GM21825 (cell line): Measurements from ENCODE around the gene ARHGAP30.

Experiments used
- ATAC-seq: cut with Tn5 transposase; IDR thresholded peaks from one replicate; pipeline ENCODE4 v1.9.1; 2021; ENCODE audit warnings: mild to moderate bottlenecking, moderate library complexity; ENCODE audit not compliant: unreplicated experiment

Gene ARHGAP30

DNA sequence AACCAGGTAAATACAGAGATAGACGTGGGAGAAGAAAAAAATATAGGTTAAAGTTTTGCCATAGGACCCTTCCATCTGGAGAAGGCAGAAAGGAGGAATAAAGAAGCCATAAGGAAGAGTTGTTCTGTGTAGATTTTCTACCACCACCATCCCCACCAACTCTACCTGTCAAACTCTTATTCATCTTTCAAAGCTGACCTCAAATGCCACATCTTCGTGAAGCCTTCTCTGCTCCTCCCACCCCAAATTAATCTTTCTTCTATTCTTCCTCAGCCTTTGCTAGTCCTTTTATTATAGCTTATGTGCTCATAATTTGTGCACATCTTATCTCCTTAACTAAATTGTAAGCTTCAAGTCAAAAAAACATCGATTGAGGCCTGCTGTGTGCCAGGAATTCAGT is 20.9 kb upstream of the ARHGAP30 start:
- no peak for ATAC-seq

DNA sequence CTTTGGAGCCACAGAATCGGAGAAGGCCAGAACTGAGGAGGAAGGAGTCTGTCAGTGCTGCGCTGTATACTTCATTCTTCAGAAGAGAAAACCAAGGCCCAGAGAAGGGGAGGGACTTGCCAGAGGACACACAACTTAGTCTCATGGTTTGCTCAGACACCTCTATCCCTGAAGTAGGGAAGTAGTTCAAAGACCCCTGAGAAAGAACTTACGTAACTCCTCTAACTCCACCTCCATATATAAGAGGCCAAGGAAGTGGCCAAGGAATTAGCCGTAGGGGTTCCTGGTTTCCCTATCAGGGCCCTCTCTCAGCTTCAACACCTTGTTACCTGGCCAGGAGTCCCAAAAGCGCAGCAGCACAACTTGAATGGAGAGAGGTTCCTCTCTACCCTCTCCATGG is 20.2 kb upstream of the ARHGAP30 start:
- ATAC-seq: no peak

DNA sequence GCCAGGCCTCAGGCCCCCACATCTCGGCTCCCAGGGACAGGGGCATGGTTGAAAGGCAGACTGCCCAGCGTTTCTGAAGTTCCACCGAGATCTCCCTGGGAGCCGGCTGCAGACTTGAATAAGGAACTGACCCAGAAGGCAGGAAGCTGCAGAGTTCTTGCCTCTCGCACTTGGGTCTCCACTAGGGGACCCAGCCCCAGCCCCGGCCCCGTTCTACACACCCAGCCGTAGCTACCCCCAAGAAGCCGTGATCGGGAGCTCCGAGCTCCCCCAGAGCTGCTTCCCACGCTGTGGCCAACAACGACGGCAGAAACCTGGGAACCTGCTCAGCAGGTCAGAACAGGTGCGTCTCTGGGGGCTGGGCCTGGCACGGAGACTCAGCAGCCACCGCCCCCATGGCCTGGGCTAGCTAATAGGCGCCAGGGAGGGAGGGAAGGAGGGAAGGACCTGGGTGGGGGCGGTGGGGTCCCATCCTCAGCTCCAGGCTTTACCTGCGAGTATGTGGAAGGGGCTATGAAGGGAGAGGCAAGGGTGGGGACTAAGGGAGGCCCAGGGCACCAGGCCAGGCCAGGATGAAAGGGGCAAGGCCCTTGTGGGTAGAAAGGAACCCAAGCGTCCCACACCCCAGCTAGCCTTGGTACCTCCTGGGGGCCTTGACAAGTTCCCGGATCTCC is 19.7 kb upstream of the ARHGAP30 start, which contains the start of gene NECTIN4:
TSS of gene NECTIN4 (minus strand) at position 308 of the 674 bp plus-strand sequence. CDS start at position 46, 262 bp downstream.
- no peak for ATAC-seq

DNA sequence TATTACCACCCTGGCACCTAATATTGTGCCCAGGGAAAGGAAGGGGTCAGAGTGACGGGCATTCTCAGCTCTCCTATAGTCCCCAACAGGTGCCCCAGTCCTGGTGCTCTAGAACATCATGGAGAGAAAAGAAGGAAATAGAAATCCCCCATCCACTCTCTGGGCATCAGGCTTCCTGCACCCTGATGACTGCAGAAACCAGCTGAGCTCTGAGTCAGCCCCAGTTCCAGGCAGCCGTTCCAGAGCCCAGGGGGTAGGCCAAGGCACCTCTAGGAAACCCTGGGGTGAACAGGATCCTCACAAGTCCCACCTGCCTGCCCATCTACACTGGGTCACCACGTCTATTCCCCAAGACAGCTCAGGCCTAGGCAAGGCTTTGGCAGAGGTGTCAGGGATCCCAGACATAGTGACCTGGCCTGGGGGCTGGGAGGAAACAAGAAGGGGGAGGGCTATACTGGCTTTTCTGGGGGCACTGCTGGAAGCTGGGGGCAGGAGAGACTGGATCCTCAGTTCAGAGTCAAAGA is 19.0 kb upstream of the ARHGAP30 start:
- ATAC-seq: no peak

DNA sequence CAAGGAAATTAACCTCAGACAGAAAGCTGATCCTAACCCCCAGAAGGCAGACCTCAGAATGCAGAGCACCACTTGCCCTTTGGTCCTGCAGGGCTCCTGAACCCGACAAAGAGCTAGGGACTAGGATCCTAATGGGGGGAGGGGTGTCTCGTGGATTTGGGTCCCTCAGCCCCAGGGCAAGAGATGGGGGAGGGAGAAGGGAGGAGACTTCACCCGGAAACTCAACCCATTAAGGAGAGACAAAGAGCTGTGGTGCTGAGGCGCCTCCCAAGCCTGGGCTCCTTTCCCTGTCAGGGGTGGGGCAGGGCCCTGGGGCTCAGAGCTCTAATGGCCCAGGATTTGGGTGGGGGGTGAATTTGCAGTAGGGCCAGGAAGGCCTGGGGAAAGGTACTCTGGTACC is 16.8 kb upstream of the ARHGAP30 start:
- ATAC-seq: no peak

DNA sequence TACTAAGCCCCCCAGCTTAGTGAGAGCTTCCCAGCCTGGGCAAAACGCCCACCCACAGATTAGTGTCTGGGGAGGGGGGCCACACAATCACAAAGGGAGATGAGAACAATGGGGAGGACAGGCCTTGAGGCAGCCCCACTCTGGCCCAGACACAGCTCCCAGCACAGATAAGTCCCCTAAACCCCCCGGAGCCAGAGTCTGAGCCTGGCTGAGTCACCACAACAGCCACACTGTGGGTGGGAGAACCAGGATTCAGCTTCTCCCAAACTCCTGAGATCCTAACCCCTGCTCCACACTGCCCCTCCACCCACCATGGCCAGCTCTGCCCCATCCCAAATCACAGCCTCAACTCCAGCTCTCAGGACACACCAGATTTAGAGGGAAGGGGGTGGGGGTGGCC is 15.5 kb upstream of the ARHGAP30 start:
- no peak for ATAC-seq

DNA sequence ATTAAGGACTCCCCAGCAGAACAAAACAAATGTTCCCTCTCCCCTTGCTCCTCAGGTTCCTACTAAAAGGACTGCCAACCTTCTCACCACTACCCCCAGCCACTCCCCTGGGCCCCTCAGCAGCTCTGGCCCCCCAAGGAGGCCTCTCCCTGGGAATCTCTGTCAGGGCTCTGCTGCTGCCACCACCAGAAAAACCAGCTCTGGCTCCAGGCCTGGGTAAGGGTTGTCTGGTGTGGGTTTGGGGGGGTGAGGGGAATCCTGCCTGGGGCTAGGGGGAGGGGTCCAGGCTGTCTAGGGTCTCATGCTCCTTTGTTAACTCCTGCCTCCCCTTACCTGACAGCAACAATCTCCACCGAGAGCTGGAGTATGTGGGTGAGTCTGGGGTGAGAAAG is 14.9 kb upstream of the ARHGAP30 start:
- no peak for ATAC-seq

DNA sequence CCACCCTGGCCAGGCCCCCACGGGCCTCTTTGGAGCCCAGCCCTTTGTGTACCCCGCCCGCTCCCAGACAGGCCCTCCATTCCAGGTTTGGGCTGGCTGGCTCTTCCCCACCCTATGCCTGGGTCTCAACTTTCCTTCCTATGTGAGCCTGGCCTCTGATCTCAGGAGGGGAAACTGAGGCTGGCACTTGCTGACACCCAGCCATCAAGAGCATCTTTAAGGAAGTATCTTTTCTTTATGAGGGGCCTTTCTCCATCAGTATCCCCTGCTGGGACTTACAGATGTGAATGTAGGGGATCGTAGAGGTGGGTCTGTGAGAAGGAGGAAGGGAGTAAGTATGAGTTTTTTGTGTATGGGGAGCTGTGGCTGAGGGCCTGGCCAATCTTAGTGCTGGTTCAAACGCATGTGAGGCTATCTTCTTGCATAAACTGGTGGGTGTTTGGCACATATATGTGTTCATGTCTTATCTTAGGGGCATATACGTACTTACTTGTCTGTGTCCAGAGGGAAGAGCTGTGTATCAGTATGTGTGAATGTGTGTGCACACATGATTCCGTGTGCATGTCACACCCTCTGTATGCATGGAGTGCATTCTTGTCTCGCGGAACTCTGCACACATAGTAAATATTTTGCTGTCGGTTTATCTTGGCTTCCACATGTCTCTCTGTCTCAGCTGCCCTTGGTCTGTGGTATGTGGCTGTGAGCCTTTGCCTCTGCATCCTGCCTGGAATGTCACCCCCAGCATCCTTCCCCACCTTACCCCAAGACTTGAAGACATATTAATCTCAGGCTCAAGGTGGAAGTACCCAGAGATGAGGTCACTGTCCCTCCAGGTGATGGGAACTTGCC is 14.3 kb upstream of the ARHGAP30 start:
- no peak for ATAC-seq

DNA sequence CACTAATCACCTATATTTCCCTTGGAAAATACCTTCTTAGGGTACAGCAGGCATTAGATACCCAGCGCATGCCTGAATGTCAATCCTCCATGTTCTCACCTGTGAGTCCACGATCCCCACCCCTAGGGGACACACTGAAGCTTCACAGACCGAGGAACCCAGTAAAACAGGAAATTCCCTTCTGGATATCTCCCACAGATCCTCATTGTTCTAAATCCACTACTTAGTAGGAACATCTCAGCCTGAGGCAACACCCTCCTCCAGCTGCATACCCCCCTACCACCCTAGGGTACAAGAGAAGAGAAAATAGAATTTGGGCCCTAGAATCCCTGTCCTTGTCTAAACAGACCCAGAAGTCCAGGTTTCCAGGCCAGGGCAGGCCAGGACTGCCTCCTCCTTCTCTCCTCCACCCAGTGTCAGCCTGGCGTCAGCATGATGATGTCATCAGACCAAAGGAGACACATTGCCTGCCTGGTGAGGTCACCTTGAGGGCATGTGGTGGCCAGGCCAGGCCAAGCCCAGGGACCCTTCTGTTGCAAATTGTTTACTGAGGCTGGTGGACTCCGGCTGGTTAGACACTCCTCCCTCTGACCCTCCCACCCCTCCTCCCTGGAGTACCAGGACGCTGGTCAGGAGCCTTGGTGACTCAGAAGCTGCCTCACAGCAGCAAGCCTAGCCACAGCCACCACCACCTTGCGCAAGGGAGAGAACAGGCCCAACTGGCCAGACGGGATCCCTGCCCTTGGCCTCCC is 13.5 kb upstream of the ARHGAP30 start:
- no peak for ATAC-seq

DNA sequence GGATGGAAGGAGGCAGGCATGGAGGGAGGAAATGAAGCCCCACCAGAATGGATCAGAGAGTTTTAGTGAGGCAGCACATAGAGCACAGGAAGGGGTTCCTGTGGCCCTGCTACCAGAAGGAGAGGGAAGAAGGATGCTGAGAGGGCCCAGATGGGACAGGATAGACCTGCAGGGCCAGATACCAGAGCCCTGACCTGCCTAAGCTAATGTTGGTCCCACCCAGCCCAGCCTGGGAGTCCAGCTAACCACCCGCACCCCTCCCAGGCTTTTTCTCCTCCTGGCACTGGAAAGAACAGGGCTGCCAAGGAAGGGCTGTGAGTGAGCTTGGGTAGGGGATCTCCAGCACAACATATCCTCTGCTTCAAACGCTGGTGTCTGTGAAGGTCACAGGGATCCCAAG is 12.8 kb upstream of the ARHGAP30 start:
- no peak for ATAC-seq

DNA sequence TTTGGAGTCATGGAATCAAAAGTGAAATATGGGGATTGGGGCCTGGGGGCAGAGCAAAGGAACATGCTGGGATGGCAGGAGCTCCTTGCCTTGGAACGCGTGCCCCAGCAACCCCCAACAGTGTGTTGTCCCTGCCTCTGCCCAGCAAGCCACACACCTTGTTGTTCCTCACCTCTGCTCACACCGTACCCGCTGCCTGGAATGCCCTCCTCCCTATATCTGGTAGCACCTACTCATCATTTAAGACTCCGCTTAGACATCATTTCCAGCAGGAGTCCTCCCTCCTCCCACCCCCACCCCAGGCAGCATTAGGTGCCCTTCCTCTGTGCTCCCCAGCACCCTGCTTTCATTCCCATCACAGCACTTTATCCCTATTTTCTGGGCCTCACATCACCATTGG is 11.8 kb upstream of the ARHGAP30 start:
- no peak for ATAC-seq

DNA sequence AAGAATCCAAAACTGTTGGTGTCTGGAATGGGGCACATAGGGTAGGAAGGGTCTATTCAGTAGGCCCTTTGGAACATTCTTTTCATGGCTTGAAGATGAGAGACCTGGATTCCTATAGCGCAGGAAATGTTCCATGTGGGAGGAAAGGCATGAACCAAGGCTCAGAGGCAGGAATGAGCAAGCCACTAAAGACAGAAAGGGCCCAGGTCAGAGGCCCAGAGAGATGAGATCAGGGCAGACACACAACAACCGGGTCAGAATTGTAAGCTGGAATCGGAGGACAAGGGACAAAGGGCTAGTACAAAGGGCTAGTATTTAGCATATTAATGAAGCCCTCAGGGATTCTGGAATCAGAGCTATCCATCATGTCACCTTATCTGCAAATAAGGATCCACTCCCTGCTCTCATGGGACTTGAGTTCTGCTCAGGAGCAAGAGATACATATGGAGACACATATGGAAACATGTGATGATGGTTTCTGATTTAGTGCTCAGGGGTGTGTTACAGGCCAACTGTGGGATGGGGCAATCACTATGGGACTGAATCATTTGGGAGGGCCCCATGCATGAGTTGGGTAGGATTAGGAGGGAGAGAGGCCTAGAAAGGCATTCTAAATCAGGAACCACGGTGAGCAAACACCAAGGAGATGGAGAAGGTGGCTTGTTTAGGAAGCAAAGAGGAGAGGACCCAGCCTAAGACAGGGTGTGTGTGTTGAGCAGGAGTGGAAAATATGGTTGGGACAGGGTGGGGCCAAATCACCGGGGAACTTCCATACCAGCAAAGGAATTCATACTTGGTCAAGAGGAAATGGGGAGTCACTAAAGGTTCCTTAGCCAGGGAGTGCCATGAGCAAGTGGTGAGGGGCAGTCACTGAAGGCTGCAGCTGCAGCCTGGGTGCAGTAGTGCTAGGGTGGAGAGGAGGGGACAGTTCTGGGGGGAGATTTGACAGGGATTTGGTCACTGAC is 11.0 kb upstream of the ARHGAP30 start:
- no peak for ATAC-seq

DNA sequence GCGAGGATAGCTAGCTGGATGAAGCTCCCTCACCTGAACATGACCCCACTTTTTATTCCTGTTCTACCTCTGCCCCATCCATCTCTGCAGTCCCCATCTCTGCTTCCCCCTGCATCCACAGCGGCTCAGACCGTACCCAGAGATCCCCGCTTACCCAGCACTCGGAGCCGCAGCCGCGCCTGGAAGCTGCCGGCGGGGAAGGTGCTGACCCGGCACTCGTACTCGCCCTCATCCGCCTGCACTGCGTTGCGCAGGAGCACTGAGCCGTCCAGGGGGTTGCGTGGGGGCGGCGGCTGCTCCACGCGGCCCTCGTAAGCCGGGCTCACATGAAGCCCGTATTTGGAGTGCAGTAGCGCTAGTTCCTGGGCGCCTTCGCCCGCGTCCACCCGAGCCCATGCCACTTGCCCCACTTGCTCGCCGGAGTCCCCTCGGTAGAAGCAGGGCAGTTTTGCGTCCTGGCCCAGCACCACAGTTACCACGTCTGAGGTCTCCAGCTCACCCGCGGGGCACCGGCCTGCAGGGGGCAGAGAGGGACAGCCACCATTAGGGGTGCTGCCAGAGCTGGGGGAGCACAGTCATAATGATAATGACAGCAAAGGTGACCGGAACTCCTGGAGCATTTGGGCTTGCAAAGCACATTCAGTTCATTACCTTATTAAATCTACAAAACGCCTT is 9.9 kb upstream of the ARHGAP30 start:
- ATAC-seq: no peak

DNA sequence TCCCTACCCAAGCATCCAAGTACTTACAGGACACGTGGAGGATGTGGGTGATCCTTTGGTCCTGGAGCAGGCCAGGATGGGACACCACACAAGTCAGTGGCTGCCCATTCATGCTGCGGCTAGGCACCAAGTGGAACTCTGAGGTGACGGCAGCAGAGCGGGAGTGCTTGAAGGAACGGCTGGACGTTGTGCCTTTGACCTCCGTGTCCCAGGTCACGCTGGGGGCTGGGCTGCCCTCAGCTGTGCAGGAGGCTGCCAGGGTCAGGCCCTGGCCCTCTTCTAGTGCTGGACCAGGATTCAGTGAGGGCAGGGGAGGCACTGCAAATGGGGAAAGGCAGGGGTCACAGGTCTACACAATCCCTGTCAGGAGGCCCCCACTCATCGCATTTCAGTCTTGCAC is 7.7 kb upstream of the ARHGAP30 start:
- ATAC-seq: no peak

DNA sequence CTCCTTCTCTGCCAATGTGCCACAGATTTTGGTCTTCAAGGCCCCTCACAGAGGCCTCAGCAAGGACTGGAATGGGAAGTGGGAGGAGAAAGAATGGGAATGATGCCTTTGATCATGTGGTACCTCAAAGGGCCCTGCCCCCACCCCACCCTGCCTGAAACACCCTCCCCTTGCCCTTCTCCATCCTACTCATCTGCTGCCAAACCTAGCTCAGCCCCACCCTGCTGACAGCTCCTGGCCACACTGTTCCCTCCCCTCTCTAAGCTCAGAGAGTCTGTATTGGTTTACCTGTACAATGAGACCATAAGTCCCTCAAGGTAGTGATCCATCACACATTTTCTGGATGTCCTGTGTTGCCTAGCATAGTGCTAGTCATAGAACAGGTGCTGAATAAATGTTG is 6.7 kb upstream of the ARHGAP30 start:
- no peak for ATAC-seq

DNA sequence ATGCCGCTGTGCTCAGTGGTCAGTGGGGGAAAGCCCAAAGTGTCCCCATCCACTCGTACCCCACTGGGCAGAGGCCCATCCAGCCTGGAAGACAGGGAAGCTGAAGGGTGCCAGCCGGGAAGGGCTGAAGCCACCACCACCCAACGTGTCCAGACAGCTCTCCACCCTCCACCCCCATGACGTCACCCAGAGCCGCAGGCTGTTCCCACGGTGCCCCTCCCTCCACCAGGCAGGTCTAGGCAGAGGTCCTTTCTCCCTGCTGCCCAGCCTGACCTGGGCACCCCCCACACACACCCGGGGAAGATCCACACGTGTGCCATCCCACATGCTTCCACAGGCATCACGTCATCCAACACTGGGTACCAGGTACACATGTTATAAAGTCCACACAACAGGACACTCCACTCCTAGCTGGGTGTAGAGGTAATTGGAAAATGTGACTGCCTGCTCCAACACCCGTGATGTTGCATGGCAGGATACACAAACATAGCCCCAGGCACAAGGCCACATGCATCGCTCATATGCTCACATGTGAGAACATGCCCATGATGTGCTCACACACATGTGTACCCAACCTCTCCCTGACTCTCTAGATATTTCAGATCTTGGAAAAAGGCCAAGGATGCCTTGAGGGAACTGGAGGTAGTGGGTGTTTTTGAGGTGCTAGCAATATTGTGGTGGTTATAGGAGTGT is 5.1 kb upstream of the ARHGAP30 start:
- no peak for ATAC-seq

DNA sequence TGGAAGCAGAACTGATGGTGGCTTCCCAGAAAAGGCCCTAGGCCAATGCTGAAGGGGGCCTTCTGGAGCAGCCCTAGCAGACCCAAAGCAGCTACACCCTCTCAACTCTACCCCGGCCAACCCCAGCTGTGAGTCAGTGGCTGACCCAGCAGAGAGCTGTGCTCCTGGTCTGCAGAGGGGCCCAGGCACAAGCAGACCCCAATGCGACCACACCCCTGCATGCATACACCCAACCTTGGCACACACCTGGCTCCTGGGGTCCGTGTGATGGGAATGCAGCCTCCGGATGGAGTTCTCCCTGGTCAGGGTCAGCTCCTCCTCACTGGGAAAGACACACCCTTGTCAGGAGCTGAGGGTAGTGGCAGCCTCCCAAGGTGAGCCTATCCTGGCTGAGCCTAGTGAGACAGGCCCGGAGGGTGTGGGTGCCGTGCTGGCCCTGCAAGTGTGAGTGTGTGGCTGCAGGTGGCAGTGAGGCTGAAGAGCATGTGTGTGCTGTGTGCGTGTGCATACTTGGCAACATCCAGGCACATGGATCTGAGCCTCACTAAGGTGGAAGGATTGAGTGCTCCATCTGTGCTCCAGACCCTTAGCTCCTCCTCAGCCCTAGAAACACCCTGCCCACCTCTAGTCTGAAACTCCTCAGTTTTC is 3.9 kb upstream of the ARHGAP30 start:
- no peak for ATAC-seq

DNA sequence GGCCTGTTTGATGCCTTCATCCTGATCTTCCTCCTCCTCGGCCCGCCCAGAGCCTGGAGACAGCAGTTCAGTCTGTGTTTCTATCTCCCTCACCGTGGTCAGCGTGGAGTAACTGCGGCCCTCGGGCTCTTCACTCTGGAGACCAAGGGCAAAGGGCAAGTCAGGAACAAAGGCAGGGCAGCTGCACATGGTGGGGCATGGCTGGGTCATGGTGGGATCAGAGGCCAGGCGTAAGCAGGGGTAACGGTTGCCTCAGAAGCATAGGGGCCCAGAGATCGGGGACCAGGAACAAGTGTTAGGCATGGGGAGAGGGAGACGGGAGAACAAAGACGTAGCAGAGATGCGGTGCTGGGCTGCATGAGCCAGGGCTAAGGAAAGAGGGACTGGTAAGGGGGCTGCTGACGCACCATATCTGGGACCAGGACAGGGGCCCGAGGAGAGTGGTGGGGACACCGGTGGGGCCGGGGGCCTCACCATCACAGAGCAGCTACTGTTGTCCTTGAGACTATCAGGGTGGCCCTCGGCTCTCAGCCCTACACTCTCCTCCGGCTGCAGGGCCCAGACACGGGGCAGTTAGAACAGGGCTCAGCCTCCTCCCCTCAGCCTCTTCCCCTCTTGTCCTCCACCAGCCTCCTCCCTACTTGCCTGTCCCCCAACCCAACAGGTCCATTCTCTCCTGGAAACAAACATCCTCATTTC is 3.2 kb upstream of the ARHGAP30 start:
- ATAC-seq: no peak
